HepG2 (cell line): Measurements from ENCODE around the gene TBCD. TPM values are rescaled to one million over a fixed set of nuclear protein-coding genes. Genes with fewer than 3 reads are reported as not detected.
A peak's percentile ranks its signal among the peaks of the same experiment; 100 is the strongest.

Experiments used
- CAMTA2 ChIP-seq: sonication (generic); formaldehyde crosslinking; IDR thresholded peaks from 2 replicates; pipeline ENCODE4 v1.4.0; 2020; ENCODE audit warnings: mild to moderate bottlenecking, missing genetic modification reagents, borderline replicate concordance
- CHD4 ChIP-seq: fragments of 200-600 bp; sonication (generic); IDR thresholded peaks from 2 replicates; pipeline ENCODE4 v1.7.0; 2017; ENCODE audit warnings: mild to moderate bottlenecking, low read length, borderline replicate concordance
- ESRRA ChIP-seq: sonication (generic); formaldehyde crosslinking; IDR thresholded peaks from 2 replicates; pipeline ENCODE4 v1.5.1; 2020; ENCODE audit warnings: mild to moderate bottlenecking, low read depth, missing genetic modification reagents
- GATA4 ChIP-seq: sonication (generic); IDR thresholded peaks from 2 replicates; pipeline ENCODE4 v1.6.1; 2016; ENCODE audit warnings: antibody characterized with exemption, low read depth, borderline replicate concordance
- KDM5A ChIP-seq: fragments of 200-600 bp; sonication (generic); IDR thresholded peaks from 2 replicates; pipeline ENCODE4 v1.7.0; 2018; ENCODE audit warnings: antibody characterized with exemption, mild to moderate bottlenecking, low read length, borderline replicate concordance
- KDM5B ChIP-seq: sonication (generic); formaldehyde crosslinking; IDR thresholded peaks from 2 replicates; pipeline ENCODE4 v1.4.0; 2020; ENCODE audit warnings: missing genetic modification reagents, mild to moderate bottlenecking, borderline replicate concordance
- MAZ ChIP-seq, 2 experiments: sonication (generic) in 1 of 2; formaldehyde crosslinking in 1 of 2; IDR thresholded peaks; 2 replicates each; pipeline versions ENCODE4 v1.5.0 to v1.6.1; 2012 to 2020; ENCODE audit warnings: low read depth in 2 of 2, mild to moderate bottlenecking in 2 of 2, borderline replicate concordance in 1 of 2, improper control_type of control experiment in 1 of 2, low read length in 1 of 2, missing genetic modification reagents in 1 of 2, moderate library complexity in 1 of 2
- MXI1 ChIP-seq: IDR thresholded peaks from 3 replicates; pipeline ENCODE4 v1.6.1; 2012; ENCODE audit warnings: low read depth, low read length, inconsistent platforms, borderline replicate concordance
- POLR2AphosphoS5 ChIP-seq: IDR thresholded peaks from 2 replicates; pipeline ENCODE4 v1.6.1; 2012; ENCODE audit warnings: low read depth, low read length
- SAFB2 ChIP-seq: sonication (generic); formaldehyde crosslinking; IDR thresholded peaks from 2 replicates; pipeline ENCODE4 v1.5.1; 2020; ENCODE audit warnings: missing genetic modification reagents, low read depth, mild to moderate bottlenecking, borderline replicate concordance
- TGIF2 ChIP-seq: IDR thresholded peaks from 2 replicates; pipeline ENCODE4 v1.6.1; 2016; ENCODE audit warnings: control low read depth, missing compliant biosample characterization
- U2AF1 ChIP-seq: fragments of 200-400 bp; formaldehyde crosslinking; optimal IDR thresholded peaks from 2 replicates; pipeline ENCODE3; 2017; ENCODE audit warnings: mild to moderate bottlenecking, low read depth, low read length
- YEATS2 ChIP-seq: sonication (generic); formaldehyde crosslinking; IDR thresholded peaks from 2 replicates; pipeline ENCODE4 v1.4.0; 2020; ENCODE audit warnings: missing genetic modification reagents, borderline replicate concordance
- ZFP82 ChIP-seq: sonication (generic); formaldehyde crosslinking; IDR thresholded peaks from 2 replicates; pipeline ENCODE4 v1.5.1; 2020; ENCODE audit warnings: mild to moderate bottlenecking, missing genetic modification reagents, borderline replicate concordance
- ZNF672 ChIP-seq: sonication (generic); formaldehyde crosslinking; IDR thresholded peaks from 2 replicates; pipeline ENCODE4 v1.8.1; 2022; ENCODE audit warnings: missing genetic modification reagents
- ZNF7 ChIP-seq: IDR thresholded peaks from 2 replicates; pipeline ENCODE4 v1.6.1; 2016; ENCODE audit warnings: missing biosample characterization, missing genetic modification reagents
- polyA plus RNA-seq, 8 experiments: library from polyadenylated mRNA; depleted of rRNA in 3 of 8; stranded (reverse) in 7 of 8; unstranded in 1 of 8; fragments of >200 nt; fragmentation: Illumina TruSeq in 4 of 8; extraction: Trizol in 4 of 8; gene quantifications; 2 replicates each; pipeline versions ENCODE4 v1.2.1 to v1.2.3, GENCODE V29; 2011 to 2016; ENCODE audit warnings: low read depth in 4 of 8, missing spikeins in 1 of 8, mixed read lengths in 1 of 8; ENCODE audit not compliant: insufficient read depth in 1 of 8
- total RNA-seq, 5 experiments: library from RNA; depleted of rRNA; stranded (reverse); fragments of >200 nt; fragmentation: Illumina TruSeq; extraction: Trizol; gene quantifications; 2 replicates each; pipeline ENCODE4 v1.2.3, GENCODE V29; 2016; ENCODE audit warnings: low read depth in 1 of 5
- TF ChIP-seq, protein P1 (sequence below): sonication (generic); formaldehyde crosslinking; IDR thresholded peaks from 2 replicates; pipeline ENCODE4 v1.4.0; 2020; ENCODE audit warnings: mild to moderate bottlenecking, missing genetic modification reagents
- TF ChIP-seq, protein P2 (sequence below): fragments of 450-650 bp; IDR thresholded peaks from 2 replicates; pipeline ENCODE4 v1.6.1; 2016
- TF ChIP-seq, protein P3 (sequence below), 2 experiments: sonication (generic) in 1 of 2; formaldehyde crosslinking in 1 of 2; IDR thresholded peaks; 2 replicates each; pipeline versions ENCODE4 v1.4.0 to v1.6.1; 2018 to 2020; ENCODE audit warnings: missing genetic modification reagents in 2 of 2, borderline replicate concordance in 1 of 2, low read depth in 1 of 2, mild to moderate bottlenecking in 1 of 2, missing biosample characterization in 1 of 2
- TF ChIP-seq, protein P4 (sequence below): IDR thresholded peaks from 2 replicates; pipeline ENCODE4 v1.6.1; 2016; ENCODE audit warnings: low read depth

Gene TBCD
- total and polyA plus RNA-seq, 2 of the 13 experiments (the other 11 are each of a cell fraction or from before 2014, with no cell fraction given) = 33.9 to 54.8 TPM

DNA sequence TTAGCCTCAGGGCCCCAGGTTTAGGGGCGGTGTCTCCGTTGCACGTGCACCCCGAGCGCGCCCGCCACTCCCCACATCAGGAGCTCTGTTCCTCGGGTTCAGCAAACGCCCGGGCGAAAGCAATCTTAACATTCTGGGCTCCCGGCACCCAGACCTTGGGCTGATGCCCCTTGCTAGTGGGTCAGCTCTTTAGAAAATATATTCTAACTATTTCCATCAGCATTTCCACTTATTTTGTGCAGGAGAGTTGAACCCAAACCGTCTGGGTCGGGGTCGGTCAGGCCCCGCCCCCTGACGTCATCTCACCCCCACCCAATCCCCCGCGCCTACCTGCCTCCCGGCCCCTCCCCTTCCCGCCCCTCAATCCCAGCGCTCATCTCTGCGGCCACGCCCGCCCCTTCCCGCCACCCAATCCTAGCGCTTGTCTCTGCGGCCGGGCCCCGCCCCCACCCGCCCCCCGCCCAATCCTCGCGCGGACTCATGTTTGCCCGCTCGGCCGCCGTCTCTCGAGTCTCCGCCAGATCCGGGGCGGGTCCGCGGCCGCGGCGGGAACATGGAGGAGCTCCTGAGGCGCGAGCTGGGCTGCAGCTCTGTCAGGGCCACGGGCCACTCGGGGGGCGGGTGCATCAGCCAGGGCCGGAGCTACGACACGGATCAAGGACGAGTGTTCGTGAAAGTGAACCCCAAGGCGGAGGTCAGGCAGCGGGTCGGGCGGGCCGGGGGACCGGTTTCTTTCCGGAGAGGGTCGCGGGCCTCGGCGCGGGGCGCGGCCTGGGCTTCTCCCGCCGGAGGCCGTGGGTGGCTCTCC is 35.5 kb upstream of the TBCD start, which contains the start of gene FN3KRP (continued):
- TF ChIP-seq, protein P1, sequence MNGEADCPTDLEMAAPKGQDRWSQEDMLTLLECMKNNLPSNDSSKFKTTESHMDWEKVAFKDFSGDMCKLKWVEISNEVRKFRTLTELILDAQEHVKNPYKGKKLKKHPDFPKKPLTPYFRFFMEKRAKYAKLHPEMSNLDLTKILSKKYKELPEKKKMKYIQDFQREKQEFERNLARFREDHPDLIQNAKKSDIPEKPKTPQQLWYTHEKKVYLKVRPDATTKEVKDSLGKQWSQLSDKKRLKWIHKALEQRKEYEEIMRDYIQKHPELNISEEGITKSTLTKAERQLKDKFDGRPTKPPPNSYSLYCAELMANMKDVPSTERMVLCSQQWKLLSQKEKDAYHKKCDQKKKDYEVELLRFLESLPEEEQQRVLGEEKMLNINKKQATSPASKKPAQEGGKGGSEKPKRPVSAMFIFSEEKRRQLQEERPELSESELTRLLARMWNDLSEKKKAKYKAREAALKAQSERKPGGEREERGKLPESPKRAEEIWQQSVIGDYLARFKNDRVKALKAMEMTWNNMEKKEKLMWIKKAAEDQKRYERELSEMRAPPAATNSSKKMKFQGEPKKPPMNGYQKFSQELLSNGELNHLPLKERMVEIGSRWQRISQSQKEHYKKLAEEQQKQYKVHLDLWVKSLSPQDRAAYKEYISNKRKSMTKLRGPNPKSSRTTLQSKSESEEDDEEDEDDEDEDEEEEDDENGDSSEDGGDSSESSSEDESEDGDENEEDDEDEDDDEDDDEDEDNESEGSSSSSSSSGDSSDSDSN (CRISPR knock-in tag) = peak; percentile 59; the same call in 1 of the 2 replicates
- TF ChIP-seq POLR2AphosphoS5 (peak; percentile 71), MXI1 (peak; percentile 72; the same call in 2 of the 3 replicates), SAFB2 (CRISPR knock-in tag) (no peak), ZNF672 (0 out of 2 replicates have a peak, but pooled peaks have one; percentile 57), ZNF7 (CRISPR knock-in tag) (no peak), MAZ (IDR thresholded peaks at IDR 0.05; ENCODE audit: borderline replicate concordance, low read depth, low read length) (0 out of 2 replicates have a peak, but pooled peaks have one; percentile 15), MAZ (CRISPR knock-in tag; IDR thresholded peaks at IDR 0.05; ENCODE audit: low read depth) (peak; percentile 13; the same call in 1 of the 2 replicates), KDM5A (peak; percentile 72; the same call in 1 of the 2 replicates), GATA4 (0 out of 2 replicates have a peak, but pooled peaks have one; percentile 5), CHD4 (no peak), YEATS2 (CRISPR knock-in tag) (peak; percentile 23; the same call in 1 of the 2 replicates), KDM5B (CRISPR knock-in tag) (0 out of 2 replicates have a peak, but pooled peaks have one; percentile 32), ZFP82 (CRISPR knock-in tag) (peak; percentile 61; the same call in 1 of the 2 replicates), CAMTA2 (CRISPR knock-in tag) (0 out of 2 replicates have a peak, but pooled peaks have one; percentile 16), ESRRA (no peak; the same call in 1 of the 2 replicates), TGIF2 (peak; percentile 75; the same call in 1 of the 2 replicates), U2AF1 (no peak)
- TF ChIP-seq, protein P2, sequence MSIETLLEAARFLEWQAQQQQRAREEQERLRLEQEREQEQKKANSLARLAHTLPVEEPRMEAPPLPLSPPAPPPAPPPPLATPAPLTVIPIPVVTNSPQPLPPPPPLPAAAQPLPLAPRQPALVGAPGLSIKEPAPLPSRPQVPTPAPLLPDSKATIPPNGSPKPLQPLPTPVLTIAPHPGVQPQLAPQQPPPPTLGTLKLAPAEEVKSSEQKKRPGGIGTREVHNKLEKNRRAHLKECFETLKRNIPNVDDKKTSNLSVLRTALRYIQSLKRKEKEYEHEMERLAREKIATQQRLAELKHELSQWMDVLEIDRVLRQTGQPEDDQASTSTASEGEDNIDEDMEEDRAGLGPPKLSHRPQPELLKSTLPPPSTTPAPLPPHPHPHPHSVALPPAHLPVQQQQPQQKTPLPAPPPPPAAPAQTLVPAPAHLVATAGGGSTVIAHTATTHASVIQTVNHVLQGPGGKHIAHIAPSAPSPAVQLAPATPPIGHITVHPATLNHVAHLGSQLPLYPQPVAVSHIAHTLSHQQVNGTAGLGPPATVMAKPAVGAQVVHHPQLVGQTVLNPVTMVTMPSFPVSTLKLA = peak; percentile 53
- TF ChIP-seq, protein P3, sequence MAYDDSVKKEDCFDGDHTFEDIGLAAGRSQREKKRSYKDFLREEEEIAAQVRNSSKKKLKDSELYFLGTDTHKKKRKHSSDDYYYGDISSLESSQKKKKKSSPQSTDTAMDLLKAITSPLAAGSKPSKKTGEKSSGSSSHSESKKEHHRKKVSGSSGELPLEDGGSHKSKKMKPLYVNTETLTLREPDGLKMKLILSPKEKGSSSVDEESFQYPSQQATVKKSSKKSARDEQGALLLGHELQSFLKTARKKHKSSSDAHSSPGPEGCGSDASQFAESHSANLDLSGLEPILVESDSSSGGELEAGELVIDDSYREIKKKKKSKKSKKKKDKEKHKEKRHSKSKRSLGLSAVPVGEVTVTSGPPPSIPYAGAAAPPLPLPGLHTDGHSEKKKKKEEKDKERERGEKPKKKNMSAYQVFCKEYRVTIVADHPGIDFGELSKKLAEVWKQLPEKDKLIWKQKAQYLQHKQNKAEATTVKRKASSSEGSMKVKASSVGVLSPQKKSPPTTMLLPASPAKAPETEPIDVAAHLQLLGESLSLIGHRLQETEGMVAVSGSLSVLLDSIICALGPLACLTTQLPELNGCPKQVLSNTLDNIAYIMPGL (CRISPR knock-in tag; IDR thresholded peaks at IDR 0.05; ENCODE audit: borderline replicate concordance in 1 of 2, low read depth in 1 of 2) = peak in 1 of 2 experiments; percentile 5; a peak in 1 of 4 replicates
- TF ChIP-seq, protein P4, sequence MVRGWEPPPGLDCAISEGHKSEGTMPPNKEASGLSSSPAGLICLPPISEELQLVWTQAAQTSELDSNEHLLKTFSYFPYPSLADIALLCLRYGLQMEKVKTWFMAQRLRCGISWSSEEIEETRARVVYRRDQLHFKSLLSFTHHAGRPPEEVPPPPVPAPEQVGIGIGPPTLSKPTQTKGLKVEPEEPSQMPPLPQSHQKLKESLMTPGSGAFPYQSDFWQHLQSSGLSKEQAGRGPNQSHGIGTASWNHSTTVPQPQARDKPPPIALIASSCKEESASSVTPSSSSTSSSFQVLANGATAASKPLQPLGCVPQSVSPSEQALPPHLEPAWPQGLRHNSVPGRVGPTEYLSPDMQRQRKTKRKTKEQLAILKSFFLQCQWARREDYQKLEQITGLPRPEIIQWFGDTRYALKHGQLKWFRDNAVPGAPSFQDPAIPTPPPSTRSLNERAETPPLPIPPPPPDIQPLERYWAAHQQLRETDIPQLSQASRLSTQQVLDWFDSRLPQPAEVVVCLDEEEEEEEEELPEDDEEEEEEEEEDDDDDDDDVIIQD (CRISPR knock-in tag) = no peak
